DOHH2 (cell line): ENCODE results near the gene CNNM3.

Experiments
- CTCF ChIP-seq: fragments of 200-600 bp; sonication (generic); IDR thresholded peaks from one replicate; pipeline ENCODE4 v1.5.1; 2014; ENCODE audit warnings: antibody characterized with exemption, mild to moderate bottlenecking, low read depth, low read length; ENCODE audit not compliant: poor library complexity, severe bottlenecking
- EZH2phosphoT487 ChIP-seq: fragments of 200-600 bp; sonication (generic); IDR thresholded peaks from 2 replicates; pipeline ENCODE4 v1.6.1; 2017; ENCODE audit warnings: borderline replicate concordance, mild to moderate bottlenecking, antibody characterized with exemption, low read length, moderate library complexity, mixed read lengths

DNA sequence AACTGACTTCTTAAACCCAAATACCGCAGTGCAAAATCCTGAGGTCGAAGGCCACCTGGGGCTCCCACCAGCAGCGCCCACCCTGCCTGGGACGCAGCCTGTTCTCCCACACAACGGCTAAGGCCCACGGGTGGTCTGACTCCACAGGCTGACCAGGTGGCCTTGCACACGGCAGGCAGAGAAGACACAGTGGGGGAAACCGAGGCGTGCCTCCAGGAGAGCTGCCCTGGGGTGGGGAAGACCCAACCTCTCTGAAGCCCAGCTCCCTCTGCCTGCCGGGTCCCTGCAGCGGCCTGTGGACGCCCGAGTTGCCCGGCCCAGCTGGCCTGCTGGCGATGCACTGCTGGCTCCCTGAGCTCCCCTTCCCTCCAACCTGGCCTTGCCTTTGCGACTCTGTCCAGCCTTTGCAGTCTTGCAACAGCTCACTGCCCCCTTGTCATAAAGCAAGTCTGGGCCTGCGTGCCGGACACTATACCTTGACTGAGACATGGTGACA lies 63.5 kb downstream of the CNNM3 start:
- TF ChIP-seq CTCF (no peak), EZH2phosphoT487 (no peak)
